Panc1 (cell line): ENCODE results near the gene GSG1L. TPM values are rescaled to one million over a fixed set of nuclear protein-coding genes. Genes with fewer than 3 reads are reported as not detected.

ENCODE experiments used
- ATAC-seq: fragments of 200-7000 bp; cut with Tn5 transposase; 2 replicates; pipeline ENCODE4 v1.9.1; 2020; ENCODE audit warnings: mild to moderate bottlenecking, moderate library complexity
- BruUV-seq: library from RNA; stranded (reverse); fragments of 400-500 nt; replicated peaks from 2 replicates; lab custom pipeline; 2021; lab: Mats Ljungman, UMichigan
- CTCF ChIA-PET: fragments of 300-600 bp; sonication (Branson Sonifier 250); formaldehyde crosslinking; loops from one replicate; lab custom pipeline; 2022; ENCODE audit warnings: antibody characterized with exemption; lab: Charles Lee
- POLR2A ChIA-PET: fragments of 300-600 bp; sonication (Branson Sonifier 250); formaldehyde crosslinking; loops from one replicate; lab custom pipeline; 2022; ENCODE audit warnings: antibody characterized with exemption; lab: Charles Lee
- DNase-seq: peaks from one replicate; pipeline ENCODE4 v3.0.0-alpha.2; 2010; ENCODE audit warnings: low read depth, low spot score
- H3K27ac ChIP-seq: 2 replicates; pipeline ENCODE4 v1.5.1; 2011; ENCODE audit warnings: mild to moderate bottlenecking, low read length, inconsistent platforms
- H3K27me3 ChIP-seq: fragments of 200-500 bp; sonication (Bioruptor generic); 2 replicates; pipeline ENCODE4 v1.6.0; 2014; ENCODE audit warnings: low read length, inconsistent platforms; ENCODE audit not compliant: control insufficient read depth, insufficient read depth
- H3K36me3 ChIP-seq: fragments of 200-500 bp; sonication (Bioruptor generic); 2 replicates; pipeline ENCODE4 v1.5.1; 2014; ENCODE audit warnings: inconsistent platforms, mild to moderate bottlenecking, low read length, moderate library complexity; ENCODE audit not compliant: control insufficient read depth, insufficient read depth
- H3K4me1 ChIP-seq: 2 replicates; pipeline ENCODE4 v1.5.1; 2011; ENCODE audit warnings: inconsistent platforms, mild to moderate bottlenecking, low read length, moderate library complexity; ENCODE audit not compliant: control insufficient read depth, insufficient read depth
- H3K4me3 ChIP-seq, 2 experiments: 2 replicates each; pipeline ENCODE4 v1.5.1; 2011 to 2012; ENCODE audit warnings: low read depth in 2 of 2, low read length in 2 of 2, mild to moderate bottlenecking in 2 of 2, inconsistent platforms in 1 of 2, moderate library complexity in 1 of 2
- H3K9me3 ChIP-seq: fragments of 200-500 bp; sonication (Bioruptor generic); 2 replicates; pipeline ENCODE4 v1.5.1; 2014; ENCODE audit warnings: low read depth, mild to moderate bottlenecking, inconsistent platforms, low read length, moderate library complexity; ENCODE audit not compliant: control insufficient read depth, insufficient read depth
- CTCF ChIP-seq: fragments of 450-650 bp; IDR thresholded peaks from 2 replicates; pipeline ENCODE4 v1.5.1; 2017; ENCODE audit warnings: mild to moderate bottlenecking
- POLR2AphosphoS5 ChIP-seq: IDR thresholded peaks from 2 replicates; pipeline ENCODE4 v1.6.1; 2012; ENCODE audit warnings: mild to moderate bottlenecking, low read depth, low read length, moderate library complexity
- REST ChIP-seq, 2 experiments: IDR thresholded peaks; 2 replicates each; pipeline ENCODE4 v1.6.1; 2011 to 2012; ENCODE audit warnings: low read depth in 2 of 2, control low read depth in 1 of 2, low read length in 1 of 2, mild to moderate bottlenecking in 1 of 2, moderate library complexity in 1 of 2; ENCODE audit not compliant: insufficient read depth in 1 of 2
- SIN3A ChIP-seq: IDR thresholded peaks from 2 replicates; pipeline ENCODE4 v1.6.1; 2012; ENCODE audit warnings: low read depth, mild to moderate bottlenecking, low read length, moderate library complexity, borderline replicate concordance; ENCODE audit not compliant: insufficient read depth
- TCF7L2 ChIP-seq: IDR thresholded peaks from 2 replicates; pipeline ENCODE4 v1.6.1; 2011; ENCODE audit warnings: mild to moderate bottlenecking, low read depth, low read length, inconsistent platforms
- in situ Hi-C: cut with HindIII; loops from 2 replicates; pipeline ENCODE4 v1.10.0; 2016; ENCODE audit warnings: low sequenced_read_pairs, low pct_unique_long_range_greater_than_20kb
- intact Hi-C: fragments of 100-400 bp; cut with micrococcal nuclease; formaldehyde crosslinking; loops from one replicate; pipeline ENCODE4 v1.10.0; 2022; ENCODE audit not compliant: unreplicated experiment
- total RNA-seq: library from RNA; stranded (reverse); gene quantifications from one replicate; pipeline ENCODE4 v1.2.1, GENCODE V29; 2021; ENCODE audit not compliant: unreplicated experiment

Gene GSG1L
- total RNA-seq, 1 experiment from 2014 or later = 0.08 TPM

GRCh38 chr16:28090646-28091377 lies 27.3 kb upstream of the GSG1L start:
- no peaks in the 10 kb centered on the region for H3K36me3 ChIP-seq
- POLR2A ChIA-PET = no interaction called here
- BruUV-seq = no TSS peak
- no peak for DNase-seq
- no peak overlapping the region for H3K4me3 ChIP-seq
- ATAC-seq = no peak; the same call in 1 of the 2 replicates
- intact Hi-C loops = no loop called here
- TF ChIP-seq REST (IDR thresholded peaks at IDR 0.05; ENCODE audit: insufficient read depth in 1 of 2, low read depth in 2 of 2, low read length in 1 of 2) (no peak), TCF7L2 (no peak), CTCF (no peak), POLR2AphosphoS5 (no peak), SIN3A (no peak)
- no peak overlapping the region for H3K27ac ChIP-seq
- no peaks in the 10 kb centered on the region for H3K27me3 ChIP-seq
- no peaks in the 10 kb centered on the region for H3K4me1 ChIP-seq
- H3K9me3 ChIP-seq = no peaks in the 10 kb centered on the region
- in situ Hi-C loops = no loop called here
- CTCF ChIA-PET = no interaction called here

- CTCF ChIA-PET = no interaction called here
- BruUV-seq = no TSS peak
- in situ Hi-C loops = no loop called here
These were observed 26.5 kb upstream of the GSG1L start for GRCh38 chr16:28089992-28090365.

More at GRCh38 chr16:28089992-28090365, 26.5 kb upstream of the GSG1L start:
- H3K4me1 ChIP-seq = no peaks in the 10 kb centered on the region
- ATAC-seq (no peak), DNase-seq (no peak)
- no peaks in the 10 kb centered on the region for H3K9me3 ChIP-seq
- TF ChIP-seq CTCF (no peak), POLR2AphosphoS5 (no peak), TCF7L2 (no peak), SIN3A (no peak), REST (IDR thresholded peaks at IDR 0.05; ENCODE audit: insufficient read depth in 1 of 2, low read depth in 2 of 2, low read length in 1 of 2) (no peak)
- H3K4me3 ChIP-seq = no peak overlapping the region
- H3K27ac ChIP-seq = no peak overlapping the region
- intact Hi-C loops = no loop called here
- no peaks in the 10 kb centered on the region for H3K27me3 ChIP-seq
- POLR2A ChIA-PET = no interaction called here
- no peaks in the 10 kb centered on the region for H3K36me3 ChIP-seq
